Gastrocnemius medialis (tissue), 4 donors: Measurements from ENCODE around the gene PTP4A1. TPM values are rescaled to one million over a fixed set of nuclear protein-coding genes. Genes with fewer than 3 reads are reported as not detected.
A peak's percentile ranks its signal among the peaks of the same experiment; 100 is the strongest.

Experiments used
- ATAC-seq, 2 donors: fragments of 150-250 bp; one replicate each; pipeline ENCODE4 v1.9.1; 2016
- DNase-seq, 2 donors: peaks; one replicate each; pipeline ENCODE4 v3.0.0-alpha.2; 2019
- H3K27ac ChIP-seq, 4 donors: fragments of 200-600 bp; sonication (generic); 1 replicate in 1 of 4; 2 replicates in 3 of 4; pipeline ENCODE4 v1.5.1; 2016 to 2018; ENCODE audit warnings: mild to moderate bottlenecking in 2 of 4, moderate library complexity in 1 of 4
- H3K27me3 ChIP-seq, 3 donors: fragments of 200-600 bp; sonication (generic) in 2 of 3; 1 replicate in 1 of 3; 2 replicates in 2 of 3; pipeline versions ENCODE4 v1.5.1 to v1.6.0; 2016 to 2019; ENCODE audit warnings: mild to moderate bottlenecking in 1 of 3, moderate library complexity in 1 of 3
- H3K36me3 ChIP-seq, 2 donors: fragments of 200-600 bp; sonication (generic) in 1 of 2; one replicate each; pipeline ENCODE4 v1.5.1; 2017 to 2018
- H3K4me1 ChIP-seq, 2 donors: fragments of 200-600 bp; sonication (generic) in 1 of 2; one replicate each; pipeline ENCODE4 v1.5.1; 2016 to 2017; ENCODE audit warnings: mild to moderate bottlenecking in 2 of 2
- H3K4me3 ChIP-seq, 4 donors: fragments of 200-600 bp; sonication (generic) in 3 of 4; 1 replicate in 1 of 4; 2 replicates in 3 of 4; pipeline ENCODE4 v1.5.1; 2016 to 2019; ENCODE audit warnings: mild to moderate bottlenecking in 2 of 4
- H3K9me3 ChIP-seq, 3 donors: fragments of 200-600 bp; sonication (generic) in 2 of 3; 1 replicate in 1 of 3; 2 replicates in 2 of 3; pipeline ENCODE4 v1.5.1; 2016 to 2019
- POLR2A ChIP-seq, 2 donors: fragments of 450-650 bp; IDR thresholded peaks; one replicate each; pipeline ENCODE4 v1.6.1; 2017; ENCODE audit warnings: antibody characterized with exemption in 2 of 2, mild to moderate bottlenecking in 2 of 2, moderate library complexity in 2 of 2
- in situ Hi-C, 4 donors: fragments of 200-750 bp; cut with MboI; loops; one replicate each; pipeline versions ENCODE4 v1.15.0 to v1.8.0; 2017; ENCODE audit warnings: low sequenced_read_pairs in 4 of 4
- intact Hi-C: fragments of 100-400 bp; cut with DNase I; formaldehyde crosslinking; loops from one replicate; pipeline ENCODE4 v1.15.1; 2023; ENCODE audit warnings: low total_unique reads
- total RNA-seq, 4 donors: library from RNA; depleted of rRNA; stranded (reverse); fragments of >200 nt; gene quantifications; one replicate each; pipeline versions ENCODE4 v1.1.0 to v1.2.3, GENCODE V29; 2016
- TF ChIP-seq, protein P1 (sequence below), 5 experiments: fragments of 450-650 bp in 3 of 5; fragments of 200-600 bp in 2 of 5; sonication (generic) in 2 of 5; IDR thresholded peaks in 4 of 5; conservative IDR thresholded peaks in 1 of 5; 1 replicate in 4 of 5; 2 replicates in 1 of 5; pipeline ENCODE4 v1.5.1; 2016 to 2019; ENCODE audit warnings: antibody characterized with exemption in 5 of 5, mild to moderate bottlenecking in 3 of 5, moderate library complexity in 3 of 5

PTP4A1 gene
- total RNA-seq, 4 donors from 2014 or later, result 30.6 to 256 (median 90.8) TPM

DNA sequence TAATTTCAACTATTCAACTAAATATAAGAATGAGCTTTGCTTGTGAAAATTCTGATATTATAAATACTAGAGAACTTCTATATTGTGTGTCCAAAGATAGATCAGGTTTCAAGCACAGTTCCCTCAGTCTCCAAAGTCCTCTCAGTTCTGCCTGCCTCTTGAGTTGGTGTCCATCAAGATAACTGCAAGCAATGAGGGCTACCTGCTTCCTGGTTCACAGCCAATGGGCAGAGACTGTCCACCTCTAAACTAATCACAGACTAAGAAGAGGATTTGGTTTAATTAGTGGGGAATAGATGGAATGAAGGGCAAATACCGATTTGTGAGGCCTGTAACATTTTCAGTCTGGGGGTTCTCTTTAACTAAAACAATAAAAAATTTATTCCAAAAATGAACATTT lies 41.3 kb upstream of the PTP4A1 start:
- intact Hi-C loops (no loop called here), in situ Hi-C loops (no loop called here)
- TF ChIP-seq, protein P1, sequence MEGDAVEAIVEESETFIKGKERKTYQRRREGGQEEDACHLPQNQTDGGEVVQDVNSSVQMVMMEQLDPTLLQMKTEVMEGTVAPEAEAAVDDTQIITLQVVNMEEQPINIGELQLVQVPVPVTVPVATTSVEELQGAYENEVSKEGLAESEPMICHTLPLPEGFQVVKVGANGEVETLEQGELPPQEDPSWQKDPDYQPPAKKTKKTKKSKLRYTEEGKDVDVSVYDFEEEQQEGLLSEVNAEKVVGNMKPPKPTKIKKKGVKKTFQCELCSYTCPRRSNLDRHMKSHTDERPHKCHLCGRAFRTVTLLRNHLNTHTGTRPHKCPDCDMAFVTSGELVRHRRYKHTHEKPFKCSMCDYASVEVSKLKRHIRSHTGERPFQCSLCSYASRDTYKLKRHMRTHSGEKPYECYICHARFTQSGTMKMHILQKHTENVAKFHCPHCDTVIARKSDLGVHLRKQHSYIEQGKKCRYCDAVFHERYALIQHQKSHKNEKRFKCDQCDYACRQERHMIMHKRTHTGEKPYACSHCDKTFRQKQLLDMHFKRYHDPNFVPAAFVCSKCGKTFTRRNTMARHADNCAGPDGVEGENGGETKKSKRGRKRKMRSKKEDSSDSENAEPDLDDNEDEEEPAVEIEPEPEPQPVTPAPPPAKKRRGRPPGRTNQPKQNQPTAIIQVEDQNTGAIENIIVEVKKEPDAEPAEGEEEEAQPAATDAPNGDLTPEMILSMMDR (IDR thresholded peaks at IDR 0.05 in 4 of 5, conservative IDR thresholded peaks at IDR 0.05 in 1 of 5), result no peak
- no peak for TF ChIP-seq POLR2A (IDR thresholded peaks at IDR 0.05)
- Histone ChIP-seq H3K36me3 (no peaks in the 10 kb centered on the region), H3K27ac (peak overlapping the region in 1 of 4 donors; percentile 84), H3K4me3 (no peak overlapping the region), H3K4me1 (peaks cover 10 to 19% of the 10 kb centered on the region in 2 donors), H3K27me3 (no peaks in the 10 kb centered on the region), H3K9me3 (no peaks in the 10 kb centered on the region)
- ATAC-seq, result no peak
- DNase-seq, result no peak

- in situ Hi-C loops, result no loop called here
- H3K4me1 ChIP-seq, result peaks cover 3 to 21% of the 10 kb centered on the region in 2 donors
- no peaks in the 10 kb centered on the region for H3K9me3 ChIP-seq
- DNase-seq (no peak), ATAC-seq (no peak)
- no peaks in the 10 kb centered on the region for H3K36me3 ChIP-seq
- no peak overlapping the region for H3K4me3 ChIP-seq
- H3K27ac ChIP-seq, result no peak overlapping the region
- TF ChIP-seq, protein P1 (IDR thresholded peaks at IDR 0.05 in 4 of 5, conservative IDR thresholded peaks at IDR 0.05 in 1 of 5), result no peak
- TF ChIP-seq POLR2A (IDR thresholded peaks at IDR 0.05), result no peak
- H3K27me3 ChIP-seq, result no peaks in the 10 kb centered on the region
- intact Hi-C loops, result no loop called here
Measured at GRCh38 chr6:63533026-63533425, 39.3 kb upstream of the PTP4A1 start.

GRCh38 chr6:63533952-63534351 lies 38.3 kb upstream of the PTP4A1 start:
- no peak overlapping the region for H3K27ac ChIP-seq
- in situ Hi-C loops, result no loop called here

DNA sequence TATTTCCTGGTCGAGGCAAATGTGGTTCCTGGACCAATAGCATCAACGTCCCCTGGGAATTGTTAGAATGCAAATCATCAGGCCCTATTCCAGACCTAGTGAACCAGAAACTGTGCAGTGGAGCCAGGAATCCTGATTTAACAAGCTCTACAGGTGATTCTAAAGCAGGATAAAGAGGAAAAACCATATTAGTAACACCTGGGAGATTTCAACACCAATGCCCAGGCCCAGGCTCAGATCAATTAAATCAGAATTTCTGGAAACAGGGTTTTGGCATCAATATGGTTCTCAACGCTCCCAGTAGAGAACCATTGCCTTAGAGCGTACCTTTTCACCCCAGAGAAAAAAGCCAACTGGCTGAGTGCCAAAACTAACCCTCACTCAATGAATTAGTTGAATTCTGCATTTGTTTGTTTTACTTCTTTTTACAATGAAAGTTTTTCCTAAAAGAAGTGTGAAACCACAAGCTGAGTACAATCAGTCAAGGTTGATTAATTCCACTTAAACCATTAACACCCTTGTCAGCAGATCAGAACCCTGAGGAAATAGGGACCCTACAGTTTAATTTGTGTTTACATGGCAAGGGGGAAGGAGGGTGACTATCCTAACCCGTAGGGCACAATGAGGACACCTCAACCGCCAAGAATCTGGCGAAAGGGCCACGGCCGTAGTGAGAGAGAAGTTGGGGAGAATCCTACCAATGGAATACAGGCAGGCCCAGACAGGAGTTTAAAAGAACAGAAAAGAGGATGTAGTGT lies 34.9 kb upstream of the PTP4A1 start:
- H3K27me3 ChIP-seq, result no peaks in the 10 kb centered on the region
- TF ChIP-seq, protein P1 (IDR thresholded peaks at IDR 0.05 in 4 of 5, conservative IDR thresholded peaks at IDR 0.05 in 1 of 5), result no peak
- TF ChIP-seq POLR2A (IDR thresholded peaks at IDR 0.05), result no peak
- peaks cover 0 to 3% of the 10 kb centered on the region in 2 donors for H3K4me1 ChIP-seq
- no peaks in the 10 kb centered on the region for H3K9me3 ChIP-seq
- intact Hi-C loops, result no loop called here
- no peak for DNase-seq
- no peak for ATAC-seq
- H3K36me3 ChIP-seq, result no peaks in the 10 kb centered on the region
- in situ Hi-C loops, result no loop called here
- H3K27ac ChIP-seq, result no peak overlapping the region
- no peak overlapping the region for H3K4me3 ChIP-seq

More at GRCh38 chr6:63533952-63534351, 38.3 kb upstream of the PTP4A1 start:
- intact Hi-C loops, result no loop called here
- DNase-seq, result no peak
- H3K4me3 ChIP-seq, result no peak overlapping the region
- H3K4me1 ChIP-seq, result peaks cover 0 to 15% of the 10 kb centered on the region in 2 donors
- no peak for ATAC-seq
- H3K27me3 ChIP-seq, result no peaks in the 10 kb centered on the region
- TF ChIP-seq, protein P1 (IDR thresholded peaks at IDR 0.05 in 4 of 5, conservative IDR thresholded peaks at IDR 0.05 in 1 of 5), result no peak
- no peak for TF ChIP-seq POLR2A (IDR thresholded peaks at IDR 0.05)
- no peaks in the 10 kb centered on the region for H3K36me3 ChIP-seq
- no peaks in the 10 kb centered on the region for H3K9me3 ChIP-seq
